ENCODE results near the gene MAPKBP1. TPM values are rescaled to one million over a fixed set of nuclear protein-coding genes. Genes with fewer than 3 reads are reported as not detected.

Gene MAPKBP1
- polyA plus RNA-seq, 1 donor from 2014 or later, result 30.3 TPM

GRCh38 chr15:41824062-41824745, 49.9 kb downstream of the MAPKBP1 start:
- Histone ChIP-seq H2AFZ (ENCODE audit: low read depth, low read length) (no peak overlapping the region), H4K20me1 (ENCODE audit: insufficient read depth) (no peaks in the 10 kb centered on the region), H3K9ac (ENCODE audit: low read length) (no peak overlapping the region), H3K27me3 (ENCODE audit: insufficient read depth, low read depth, low read length) (no peaks in the 10 kb centered on the region), H3K9me2 (ENCODE audit: insufficient read depth, low read length) (no peaks in the 10 kb centered on the region), H3K36me3 (ENCODE audit: insufficient read depth, low read length) (no peaks in the 10 kb centered on the region), H3K27ac (ENCODE audit: low read length) (no peak overlapping the region), H3F3A (ENCODE audit: insufficient read depth, low read length, poor library complexity, severe bottlenecking) (no peaks in the 10 kb centered on the region), H3K4me2 (ENCODE audit: low read length) (no peak overlapping the region), H3K9me3 (ENCODE audit: low read length) (no peaks in the 10 kb centered on the region), H3K79me2 (replicated peaks; ENCODE audit: insufficient read depth, low read length) (no peaks in the 10 kb centered on the region), H3K4me3 (ENCODE audit: low read length) (no peak overlapping the region)
- TF ChIP-seq POLR2AphosphoS5 (IDR thresholded peaks at IDR 0.05), result no peak
- no peak for TF ChIP-seq MXI1 (conservative IDR thresholded peaks at IDR 0.05; ENCODE audit: poor library complexity, severe bottlenecking)
- no peak for TF ChIP-seq REST (IDR thresholded peaks at IDR 0.05; ENCODE audit: borderline replicate concordance)
- TF ChIP-seq TAF1 (IDR thresholded peaks at IDR 0.05; ENCODE audit: low read depth), result no peak
- no peak for TF ChIP-seq EZH2 (IDR thresholded peaks at IDR 0.05; ENCODE audit: borderline replicate concordance, insufficient read depth, low read length, poor library complexity, severe bottlenecking)
- TF ChIP-seq SMC3 (conservative IDR thresholded peaks at IDR 0.05; ENCODE audit: poor library complexity), result no peak
- no peak for TF ChIP-seq EP300 (conservative IDR thresholded peaks at IDR 0.05; ENCODE audit: poor library complexity, severe bottlenecking)
- TF ChIP-seq RAD21 (conservative IDR thresholded peaks at IDR 0.05), result no peak

GRCh38 chr15:41825145-41825544, 50.9 kb downstream of the MAPKBP1 start:
- Histone ChIP-seq H3K27ac (ENCODE audit: low read length) (no peak overlapping the region), H3K36me3 (ENCODE audit: insufficient read depth, low read length) (no peaks in the 10 kb centered on the region), H3K9ac (ENCODE audit: low read length) (no peak overlapping the region)

More at GRCh38 chr15:41825145-41825544, 50.9 kb downstream of the MAPKBP1 start:
- no peak overlapping the region for H2AFZ ChIP-seq (ENCODE audit: low read depth, low read length)
- TF ChIP-seq REST (IDR thresholded peaks at IDR 0.05; ENCODE audit: borderline replicate concordance) (no peak), POLR2AphosphoS5 (IDR thresholded peaks at IDR 0.05) (no peak), EZH2 (IDR thresholded peaks at IDR 0.05; ENCODE audit: borderline replicate concordance, insufficient read depth, low read length, poor library complexity, severe bottlenecking) (no peak), EP300 (conservative IDR thresholded peaks at IDR 0.05; ENCODE audit: poor library complexity, severe bottlenecking) (no peak), RAD21 (conservative IDR thresholded peaks at IDR 0.05) (no peak), SMC3 (conservative IDR thresholded peaks at IDR 0.05; ENCODE audit: poor library complexity) (no peak)
- no peaks in the 10 kb centered on the region for H4K20me1 ChIP-seq (ENCODE audit: insufficient read depth)
- H3K79me2 ChIP-seq (replicated peaks; ENCODE audit: insufficient read depth, low read length), result peaks cover 3% of the 10 kb centered on the region
- H3K27me3 ChIP-seq (ENCODE audit: insufficient read depth, low read depth, low read length), result no peaks in the 10 kb centered on the region
- no peaks in the 10 kb centered on the region for H3K9me2 ChIP-seq (ENCODE audit: insufficient read depth, low read length)
- H3K4me2 ChIP-seq (ENCODE audit: low read length), result no peak overlapping the region
- no peak overlapping the region for H3K4me3 ChIP-seq (ENCODE audit: low read length)
- no peaks in the 10 kb centered on the region for H3K9me3 ChIP-seq (ENCODE audit: low read length)
- H3F3A ChIP-seq (ENCODE audit: insufficient read depth, low read length, poor library complexity, severe bottlenecking), result no peaks in the 10 kb centered on the region

All from neural cell (in vitro differentiated cells).